Ectodermal cell (in vitro differentiated cells): ENCODE measurements around the gene ZNF814.
"Not testable (repeated sequence)": the region's sequence is repeated elsewhere in the genome, so short reads cannot be mapped to it uniquely, and the experiment has no call there.

Experiments
- H3K27ac ChIP-seq: 2 replicates; pipeline ENCODE4 v1.7.0; 2013; ENCODE audit warnings: mild to moderate bottlenecking, low read depth, low read length; ENCODE audit not compliant: insufficient read depth, poor library complexity, severe bottlenecking
- H3K27me3 ChIP-seq: 2 replicates; pipeline ENCODE4 v1.7.0; 2013; ENCODE audit warnings: mild to moderate bottlenecking, low read length; ENCODE audit not compliant: insufficient read depth, control insufficient read depth, poor library complexity, severe bottlenecking
- H3K36me3 ChIP-seq: one replicate; pipeline ENCODE4 v1.7.0; 2013; ENCODE audit warnings: low read length; ENCODE audit not compliant: control insufficient read depth, insufficient read depth
- H3K4me1 ChIP-seq: one replicate; pipeline ENCODE4 v1.7.0; 2013; ENCODE audit warnings: low read length; ENCODE audit not compliant: control insufficient read depth, insufficient read depth
- H3K4me3 ChIP-seq: 2 replicates; pipeline ENCODE4 v1.7.0; 2013; ENCODE audit warnings: low read depth, low read length, control low read depth; ENCODE audit not compliant: insufficient read depth
- H3K9me3 ChIP-seq: 2 replicates; pipeline ENCODE4 v1.7.0; 2013; ENCODE audit warnings: mild to moderate bottlenecking, low read length, moderate library complexity; ENCODE audit not compliant: control insufficient read depth
- WGBS, 2 experiments: methylation state at CpG; one replicate each; pipeline ENCODE4 v1.1.7; 2013; ENCODE audit warnings: missing lambda C conversion rate in 2 of 2; 5-methylcytosine and 5-hydroxymethylcytosine counted together

Gene ZNF814

GRCh38 chr19:57818378-57818777, 70.5 kb downstream of the ZNF814 start:
- Histone ChIP-seq H3K27me3 (no peaks in the 10 kb centered on the region), H3K36me3 (no peaks in the 10 kb centered on the region), H3K4me3 (no peak overlapping the region), H3K9me3 (no peaks in the 10 kb centered on the region), H3K27ac (no peak overlapping the region), H3K4me1 (peaks cover 14% of the 10 kb centered on the region)
- 88 to 90% methylated on average over 7 of the region's 7 CpGs for WGBS, 2 experiments

- no peaks in the 10 kb centered on the region for H3K27me3 ChIP-seq
- peaks cover 14% of the 10 kb centered on the region for H3K4me1 ChIP-seq
- 94 to 95% methylated on average over 14 of the region's 14 CpGs for WGBS, 2 experiments
- no peak overlapping the region for H3K4me3 ChIP-seq
- no peak overlapping the region for H3K27ac ChIP-seq
- H3K9me3 ChIP-seq, result no peaks in the 10 kb centered on the region
- no peaks in the 10 kb centered on the region for H3K36me3 ChIP-seq
Measured at GRCh38 chr19:57817976-57818375, 70.9 kb downstream of the ZNF814 start.

- Histone ChIP-seq H3K9me3 (no peaks in the 10 kb centered on the region), H3K4me3 (no peak overlapping the region), H3K27ac (no peak overlapping the region), H3K36me3 (no peaks in the 10 kb centered on the region), H3K27me3 (no peaks in the 10 kb centered on the region), H3K4me1 (peaks cover 14% of the 10 kb centered on the region)
- WGBS, 2 experiments, result 91 to 93% methylated on average over 7 of the region's 7 CpGs
Measured at GRCh38 chr19:57816652-57817051, 72.2 kb downstream of the ZNF814 start.

- Histone ChIP-seq H3K4me1 (peaks cover 8% of the 10 kb centered on the region), H3K36me3 (no peaks in the 10 kb centered on the region), H3K9me3 (no peaks in the 10 kb centered on the region), H3K27ac (no peak overlapping the region), H3K4me3 (no peak overlapping the region), H3K27me3 (no peaks in the 10 kb centered on the region)
- 92 to 95% methylated on average over 17 of the region's 17 CpGs for WGBS, 2 experiments
Measured at GRCh38 chr19:57815247-57816075, 73.4 kb downstream of the ZNF814 start.

GRCh38 chr19:57814505-57815246, 74.2 kb downstream of the ZNF814 start, which contains the start of gene ZNF552:
TSS of gene ZNF552 (minus strand) at chr19:57814913. CDS start at chr19:57814743, 170 bp downstream.
- H3K4me1 ChIP-seq, result peaks cover 4% of the 10 kb centered on the region
- H3K36me3 ChIP-seq, result no peaks in the 10 kb centered on the region
- no peaks in the 10 kb centered on the region for H3K9me3 ChIP-seq
- H3K27me3 ChIP-seq, result no peaks in the 10 kb centered on the region
- no peak within 1 kb of the TSS for H3K27ac ChIP-seq
- WGBS, 2 experiments, result 2% methylated on average over 50 of the region's 50 CpGs
- H3K4me3 ChIP-seq, result peak within 1 kb of the TSS; percentile 71

GRCh38 chr19:57813919-57814504, 74.8 kb downstream of the ZNF814 start:
- H3K9me3 ChIP-seq, result no peaks in the 10 kb centered on the region
- peaks cover 4% of the 10 kb centered on the region for H3K4me1 ChIP-seq
- WGBS, 2 experiments, result 25% methylated on average over 13 of the region's 13 CpGs
- H3K4me3 ChIP-seq, result peak overlapping the region; percentile 71
- H3K27ac ChIP-seq, result no peak overlapping the region
- H3K36me3 ChIP-seq, result no peaks in the 10 kb centered on the region
- H3K27me3 ChIP-seq, result no peaks in the 10 kb centered on the region

- not testable (repeated sequence) for H3K36me3 ChIP-seq, H3K9me3 ChIP-seq, H3K27ac ChIP-seq, H3K27me3 ChIP-seq, H3K4me1 ChIP-seq
- H3K4me3 ChIP-seq, result peak overlapping the region; percentile 71
- 94 to 96% methylated on average over 11 of the region's 13 CpGs for WGBS, 2 experiments
Measured at GRCh38 chr19:57812975-57813820, 75.6 kb downstream of the ZNF814 start.

GRCh38 chr19:57812226-57812625, 76.6 kb downstream of the ZNF814 start:
- Histone ChIP-seq H3K27ac (no peak overlapping the region), H3K9me3 (no peaks in the 10 kb centered on the region), H3K36me3 (peaks cover 5% of the 10 kb centered on the region), H3K27me3 (no peaks in the 10 kb centered on the region), H3K4me3 (no peak overlapping the region), H3K4me1 (peaks cover 4% of the 10 kb centered on the region)
- 91 to 93% methylated on average over 3 of the region's 3 CpGs for WGBS, 2 experiments

- H3K4me1 ChIP-seq, H3K9me3 ChIP-seq, H3K4me3 ChIP-seq, H3K27me3 ChIP-seq, H3K27ac ChIP-seq, H3K36me3 ChIP-seq: not testable (repeated sequence)
- WGBS, 2 experiments, result 94 to 97% methylated on average over 15 to 17 of the region's 17 CpGs
Measured at GRCh38 chr19:57810410-57811295, 78.2 kb downstream of the ZNF814 start.
